NCI-H526 treated with DMSO at 0.1 percent for 48 hours (cell line): Measurements from ENCODE around the gene ZNF311.
"Not testable (repeated sequence)": the region's sequence is repeated elsewhere in the genome, so short reads cannot be mapped to it uniquely, and the experiment has no call there.

Source experiments
- DNase-seq: peaks from one replicate; lab custom pipeline; 2025; lab: John Stamatoyannopoulos, UW

ZNF311 gene

DNA sequence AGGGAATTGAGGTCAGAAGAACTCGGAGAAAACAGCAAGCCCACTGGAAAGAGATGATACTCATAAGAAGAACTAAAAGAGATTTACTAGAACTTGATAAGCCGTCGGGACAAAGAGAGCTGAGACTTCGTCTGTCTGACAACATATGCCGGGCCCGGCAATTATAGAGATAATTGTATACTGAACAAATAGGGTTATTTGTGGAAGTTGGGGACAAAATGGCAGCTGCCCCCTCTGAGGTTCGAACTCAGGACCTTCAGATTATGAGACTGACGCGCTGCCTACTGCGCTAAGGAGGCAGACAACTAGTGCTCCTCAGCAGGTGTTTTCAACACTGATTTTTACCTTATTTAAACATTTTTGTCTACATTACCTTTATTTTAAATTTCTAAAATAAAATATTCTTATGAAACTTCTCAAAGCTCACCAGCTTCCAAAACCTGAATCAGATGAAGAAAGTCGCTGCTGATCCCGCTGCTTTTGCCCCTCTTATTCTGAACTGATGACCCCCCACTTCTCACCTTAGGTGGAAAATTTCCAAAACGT, 52.0 kb downstream of the ZNF311 start:
- peak; percentile 47 for DNase-seq

DNA sequence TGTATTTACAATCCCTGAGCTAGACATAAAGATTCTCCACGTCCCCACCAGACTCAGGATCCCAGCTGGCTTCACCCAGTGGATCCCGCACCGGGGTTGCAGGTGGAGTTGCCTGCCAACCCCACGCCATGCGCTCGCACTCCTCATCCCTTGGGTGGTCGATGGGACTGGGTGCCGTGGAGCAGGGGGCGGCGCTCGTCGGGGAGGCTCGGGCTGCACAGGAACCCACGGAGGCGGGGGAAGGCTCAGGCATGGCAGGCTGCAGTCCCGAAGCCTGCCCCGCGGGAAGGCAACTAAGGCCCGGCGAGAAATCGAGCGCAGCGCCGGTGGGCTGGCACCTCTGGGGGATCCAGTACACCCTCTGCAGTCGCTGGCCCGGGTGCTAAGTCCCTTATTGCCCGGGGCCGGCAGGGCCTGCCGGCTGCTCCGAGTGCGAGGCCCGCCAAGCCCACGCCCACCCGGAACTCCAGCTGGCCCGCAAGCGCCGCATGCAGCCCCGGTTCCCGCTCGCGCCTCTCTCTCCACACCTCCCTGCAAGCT, 55.4 kb downstream of the ZNF311 start:
- not testable (repeated sequence) for DNase-seq

DNA sequence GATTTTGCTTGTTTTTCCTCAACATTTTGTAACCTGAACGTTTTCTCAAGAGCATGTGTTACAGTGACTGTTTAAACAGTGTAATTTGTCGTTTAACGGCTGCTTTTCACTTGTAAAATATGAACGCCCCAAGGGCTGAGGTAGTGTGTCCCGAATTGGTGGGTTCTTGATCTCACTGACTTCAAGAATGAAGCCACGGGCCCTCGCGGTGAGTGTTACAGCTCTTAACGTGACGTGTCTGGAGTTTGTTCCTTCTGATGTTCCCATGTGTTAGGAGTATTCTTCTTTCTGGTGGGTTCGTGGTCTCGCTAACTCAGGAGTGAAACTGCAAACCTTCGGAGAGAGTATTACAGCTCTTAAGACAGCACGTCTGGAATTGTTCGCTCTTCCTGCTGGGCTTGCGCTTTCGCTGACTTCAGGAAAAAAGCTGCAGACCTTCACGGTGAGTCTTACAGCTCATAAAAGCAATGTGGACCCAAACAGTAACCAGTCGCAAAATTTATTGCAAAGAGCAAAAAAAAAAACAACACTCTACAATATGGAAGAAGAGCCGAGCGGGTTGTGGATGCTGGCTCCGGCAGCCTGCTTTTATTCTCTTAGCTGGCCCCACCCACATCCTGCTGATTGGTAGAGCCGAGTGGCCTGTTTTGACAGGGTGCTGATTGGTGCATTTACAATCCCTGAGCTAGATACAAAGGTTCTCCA, 56.2 kb downstream of the ZNF311 start:
- DNase-seq = no peak

DNA sequence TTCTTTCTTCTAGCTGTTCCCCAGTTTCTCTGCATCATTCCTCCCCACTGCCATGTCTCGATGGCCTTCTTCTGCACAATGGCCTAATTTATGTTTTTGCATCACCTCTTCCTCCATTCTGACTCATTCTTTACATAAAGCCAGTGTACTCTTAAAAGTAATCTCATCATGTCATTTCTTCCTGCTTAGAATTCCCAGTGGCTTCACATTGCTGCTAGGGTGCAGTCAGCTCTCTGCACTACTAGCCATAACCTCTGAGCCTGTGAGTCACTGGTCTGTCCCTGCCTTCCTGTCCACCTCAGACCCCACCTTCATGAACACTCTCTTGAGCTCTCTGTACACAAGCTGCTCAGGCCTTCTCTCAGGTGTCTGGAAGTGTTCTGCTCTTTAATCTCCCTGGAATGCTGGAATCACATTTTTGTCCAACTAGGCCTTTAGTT, 57.3 kb downstream of the ZNF311 start:
- no peak for DNase-seq

DNA sequence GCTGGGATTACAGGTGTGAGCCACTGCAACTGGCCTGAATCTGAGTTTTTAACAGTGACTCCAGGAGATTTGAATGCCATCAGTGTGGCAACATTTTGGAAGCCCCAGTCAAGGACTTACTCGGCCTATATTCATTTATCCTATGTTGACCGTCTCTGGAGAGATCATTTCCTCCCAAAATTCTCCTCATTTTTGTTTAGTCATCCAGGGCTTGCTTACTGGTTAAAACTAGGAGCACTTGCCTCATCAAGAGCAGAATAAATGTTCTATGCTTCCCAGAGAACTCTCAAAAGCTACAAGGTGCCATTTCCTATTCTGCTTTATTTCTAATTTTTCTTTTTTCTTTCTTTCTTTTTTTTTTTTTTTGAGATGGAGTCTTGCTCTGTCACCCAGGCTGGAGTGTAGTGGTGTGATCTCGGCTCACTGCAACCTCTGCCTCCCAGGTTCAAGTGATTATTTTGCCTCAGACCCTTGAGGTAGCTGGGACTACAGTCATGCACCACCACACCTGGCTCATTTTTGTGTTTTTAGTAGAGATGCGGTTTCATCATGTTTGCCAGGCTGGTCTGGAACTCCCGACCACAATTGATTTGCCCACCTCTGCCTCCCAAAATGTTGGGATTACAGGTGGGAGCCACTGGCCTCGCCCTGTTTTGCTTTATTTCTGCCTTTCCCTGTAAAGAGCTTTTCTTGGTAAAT, 57.9 kb downstream of the ZNF311 start:
- DNase-seq = no peak

DNA sequence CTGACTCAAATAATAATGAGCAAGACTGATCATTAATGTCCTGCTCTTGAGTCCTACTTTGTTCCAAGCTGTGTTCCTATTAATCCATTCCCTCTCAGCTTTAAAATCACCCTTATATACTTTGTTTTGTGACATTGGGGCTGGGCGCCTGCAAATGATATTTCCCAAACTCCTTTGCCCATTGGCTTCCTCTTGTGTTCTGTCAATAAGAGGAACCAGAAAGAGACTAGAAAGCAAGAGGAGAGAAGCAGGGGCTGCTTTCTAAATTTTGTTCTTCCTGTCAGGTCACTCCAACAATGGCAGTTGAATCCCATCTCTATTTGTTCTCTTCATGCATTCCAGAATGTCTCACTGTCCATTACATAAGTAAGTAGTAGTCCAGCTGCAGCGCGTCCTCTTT, 59.8 kb downstream of the ZNF311 start:
- DNase-seq = no peak
